PC-9 (cell line): Measurements from ENCODE around the gene SLC66A1.

Experiments used
- CTCF ChIP-seq: fragments of 200-600 bp; sonication (generic); conservative IDR thresholded peaks from 2 replicates; pipeline ENCODE4 v1.6.1; 2017; ENCODE audit warnings: mixed run types, antibody characterized with exemption, mild to moderate bottlenecking, moderate library complexity
- EZH2 ChIP-seq: fragments of 200-600 bp; sonication (generic); IDR thresholded peaks from 2 replicates; pipeline ENCODE4 v1.8.0; 2017; ENCODE audit warnings: antibody characterized with exemption, low read depth

GRCh38 chr1:19353596-19353995, 41.5 kb downstream of the SLC66A1 start:
- no peak for TF ChIP-seq CTCF
- TF ChIP-seq EZH2 = no peak
